ENCODE results near the gene OR4D10.
"Not testable (repeated sequence)": the region's sequence is repeated elsewhere in the genome, so short reads cannot be mapped to it uniquely, and the experiment has no call there.

OR4D10 gene

GRCh38 chr11:59473015-59473414 lies at the start of gene OR4D10:
Gene OR4D10 (plus strand): TSS chr11:59473315. CDS start chr11:59477430, 4,115 bp downstream.
- DNase-seq (ENCODE audit: low read depth in 2 of 2): no peak

GRCh38 chr11:59423835-59424234 lies 49.3 kb upstream of the OR4D10 start:
- DNase-seq (ENCODE audit: low read depth in 2 of 2): no peak

- DNase-seq (ENCODE audit: low read depth in 2 of 2): no peak
Observed at GRCh38 chr11:59425131-59425530, 48.0 kb upstream of the OR4D10 start.

- no peak for DNase-seq (ENCODE audit: low read depth in 2 of 2)
Observed at GRCh38 chr11:59426361-59427067, 46.6 kb upstream of the OR4D10 start, which contains the start of gene OR5A2. Gene OR5A2 (minus strand): TSS chr11:59426413. CDS start chr11:59422953, 3,460 bp downstream.

GRCh38 chr11:59427068-59427382 lies 46.1 kb upstream of the OR4D10 start:
- no peak for DNase-seq (ENCODE audit: low read depth in 2 of 2)

- no peak for DNase-seq (ENCODE audit: low read depth in 2 of 2)
Observed at GRCh38 chr11:59429924-59430516, 43.1 kb upstream of the OR4D10 start.

- no peak for DNase-seq (ENCODE audit: low read depth in 2 of 2)
Observed at GRCh38 chr11:59436169-59436568, 36.9 kb upstream of the OR4D10 start, which contains the start of gene OR5A1. Gene OR5A1 (plus strand): TSS chr11:59436469. CDS start chr11:59443169, 6,700 bp downstream.

GRCh38 chr11:59437770-59438169 lies 35.3 kb upstream of the OR4D10 start:
- no peak for DNase-seq (ENCODE audit: low read depth in 2 of 2)

GRCh38 chr11:59445624-59446023 lies 27.5 kb upstream of the OR4D10 start:
- not testable (repeated sequence) for DNase-seq (ENCODE audit: low read depth in 2 of 2)

GRCh38 chr11:59448484-59448883 lies 24.6 kb upstream of the OR4D10 start:
- DNase-seq (ENCODE audit: low read depth in 2 of 2): no peak

GRCh38 chr11:59456661-59457060 lies 16.5 kb upstream of the OR4D10 start, which contains the start of gene OR4D6:
Gene OR4D6 (plus strand): TSS chr11:59456961. CDS start chr11:59456961, 0 bp downstream.
- DNase-seq (ENCODE audit: low read depth in 2 of 2): no peak

- DNase-seq (ENCODE audit: low read depth in 2 of 2): no peak
Observed at GRCh38 chr11:59459916-59460315, 13.2 kb upstream of the OR4D10 start.

- DNase-seq (ENCODE audit: low read depth in 2 of 2): no peak
Observed at GRCh38 chr11:59463190-59463641, 9.9 kb upstream of the OR4D10 start.

- DNase-seq (ENCODE audit: low read depth in 2 of 2): no peak
Observed at GRCh38 chr11:59475176-59475575, 2.1 kb downstream of the OR4D10 start.

GRCh38 chr11:59479906-59480305 lies 6.8 kb downstream of the OR4D10 start:
- DNase-seq (ENCODE audit: low read depth in 2 of 2): no peak

- DNase-seq (ENCODE audit: low read depth in 2 of 2): no peak
Observed at GRCh38 chr11:59480359-59480758, 7.2 kb downstream of the OR4D10 start.

GRCh38 chr11:59501931-59502330 lies 28.8 kb downstream of the OR4D10 start:
- DNase-seq (ENCODE audit: low read depth in 2 of 2): no peak

GRCh38 chr11:59503276-59503675 lies 30.2 kb downstream of the OR4D10 start, which contains the start of gene OR4D11:
Gene OR4D11 (plus strand): TSS chr11:59503576. CDS start chr11:59503576, 0 bp downstream.
- DNase-seq (ENCODE audit: low read depth in 2 of 2): no peak

- no peak for DNase-seq (ENCODE audit: low read depth in 2 of 2)
Observed at GRCh38 chr11:59510941-59511589, 38.0 kb downstream of the OR4D10 start, which contains the start of gene OR4D9. Gene OR4D9 (plus strand): TSS chr11:59511539. CDS start chr11:59514913, 3,374 bp downstream.

GRCh38 chr11:59511675-59512074 lies 38.6 kb downstream of the OR4D10 start:
- DNase-seq (ENCODE audit: low read depth in 2 of 2): no peak

GRCh38 chr11:59520139-59520538 lies 47.0 kb downstream of the OR4D10 start:
- not testable (repeated sequence) for DNase-seq (ENCODE audit: low read depth in 2 of 2)

- DNase-seq (ENCODE audit: low read depth in 2 of 2): no peak
Observed at GRCh38 chr11:59520741-59521140, 47.6 kb downstream of the OR4D10 start.
